SK-N-MC (cell line): Measurements from ENCODE around the gene SCYGR1.
"Not testable (repeated sequence)": the region's sequence is repeated elsewhere in the genome, so short reads cannot be mapped to it uniquely, and the experiment has no call there.

Source experiments
- DNase-seq: peaks from one replicate; pipeline ENCODE4 v3.0.0-alpha.2; 2011; ENCODE audit warnings: low read depth, low spot score
- H3K27ac ChIP-seq: fragments of 200-600 bp; sonication (generic); 2 replicates; pipeline ENCODE4 v1.5.1; 2016; ENCODE audit warnings: mixed run types
- H3K36me3 ChIP-seq: fragments of 200-600 bp; sonication (generic); 2 replicates; pipeline ENCODE4 v1.6.1; 2017; ENCODE audit warnings: antibody characterized with exemption, low read length, mixed read lengths; ENCODE audit not compliant: insufficient read depth
- H3K4me3 ChIP-seq: fragments of 200-600 bp; sonication (generic); 2 replicates; pipeline ENCODE4 v1.5.1; 2016
- H3K9ac ChIP-seq: fragments of 200-600 bp; sonication (generic); 2 replicates; pipeline ENCODE4 v1.8.0; 2017; ENCODE audit warnings: mixed run types, mixed read lengths; ENCODE audit not compliant: insufficient read length
- H3K9me3 ChIP-seq: fragments of 200-600 bp; sonication (generic); 2 replicates; pipeline ENCODE4 v1.6.1; 2017; ENCODE audit warnings: low read depth, mild to moderate bottlenecking, antibody characterized with exemption, low read length, moderate library complexity, mixed read lengths
- EZH2 ChIP-seq: fragments of 200-600 bp; sonication (generic); IDR thresholded peaks from one replicate; pipeline ENCODE4 v1.6.1; 2017; ENCODE audit warnings: antibody characterized with exemption
- FOXP2 ChIP-seq: optimal IDR thresholded peaks from 2 replicates; pipeline ENCODE3; 2011; ENCODE audit warnings: mild to moderate bottlenecking, moderate library complexity; ENCODE audit not compliant: insufficient read depth; ENCODE audit errors: extremely low read length, control extremely low read depth
- POLR2AphosphoS5 ChIP-seq: IDR thresholded peaks from 2 replicates; pipeline ENCODE4 v1.6.1; 2012; ENCODE audit warnings: mild to moderate bottlenecking, low read depth, low read length, borderline replicate concordance

Gene SCYGR1, protein sequence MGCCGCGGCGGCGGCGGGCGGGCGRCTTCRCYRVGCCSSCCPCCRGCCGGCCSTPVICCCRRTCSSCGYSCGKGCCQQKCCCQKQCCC

DNA sequence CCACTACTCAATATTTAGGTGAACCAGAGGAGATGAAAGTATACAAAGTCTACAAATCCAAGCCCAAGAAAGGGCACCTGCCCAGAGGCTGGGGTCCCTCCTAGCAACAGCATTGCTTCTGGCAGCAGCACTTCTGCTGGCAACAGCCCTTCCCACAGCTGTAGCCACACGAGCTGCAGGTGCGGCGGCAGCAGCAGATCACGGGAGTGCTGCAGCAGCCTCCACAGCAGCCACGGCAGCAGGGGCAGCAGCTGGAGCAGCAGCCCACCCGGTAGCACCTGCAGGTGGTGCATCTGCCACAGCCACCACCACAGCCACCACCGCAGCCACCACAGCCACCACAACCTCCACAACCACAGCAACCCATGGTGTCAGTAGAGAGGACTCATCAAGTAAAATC is at the start of gene SCYGR1:
Gene SCYGR1, minus strand, starts transcription at position 367 of the 400 bp plus-strand sequence. Its CDS starts 0 bp downstream, at position 367.
- not testable (repeated sequence) for H3K9ac ChIP-seq

DNA sequence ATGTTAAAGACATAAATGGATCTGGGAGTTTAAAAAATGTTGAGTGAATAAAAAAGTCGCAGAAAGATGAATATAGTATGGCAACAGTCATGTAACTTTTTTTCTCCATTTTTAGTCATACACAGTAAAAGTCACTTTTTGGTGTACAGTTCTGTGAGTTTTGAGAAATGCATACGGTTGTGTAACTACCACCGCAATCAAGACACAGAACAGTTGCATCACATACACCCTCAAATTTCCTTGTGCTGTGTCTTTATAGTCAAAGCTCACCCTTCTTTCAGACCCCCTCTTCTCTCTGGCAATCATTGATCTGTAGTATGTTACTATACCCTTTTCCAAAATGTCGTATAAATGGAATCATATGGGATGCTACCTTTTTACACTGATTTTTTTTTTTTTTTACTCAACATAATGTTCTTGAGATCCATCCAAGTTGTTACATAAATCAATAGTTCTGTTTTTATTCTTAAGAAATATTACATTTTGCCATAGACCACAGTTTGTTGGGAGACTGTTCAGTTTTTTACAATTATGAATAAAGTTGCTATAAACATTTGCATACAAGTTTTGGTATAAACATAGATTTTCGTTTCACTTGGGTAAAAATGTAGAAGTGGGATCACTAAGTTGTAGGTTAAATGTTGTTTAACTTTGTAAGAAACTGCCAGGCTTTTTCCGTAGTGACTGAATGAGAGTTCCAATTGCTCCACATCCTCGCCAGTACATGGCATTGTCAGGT is 48.9 kb upstream of the SCYGR1 start:
- no peak overlapping the region for H3K9ac ChIP-seq
- TF ChIP-seq EZH2 (no peak), POLR2AphosphoS5 (no peak), FOXP2 (no peak)
- H3K27ac ChIP-seq: no peak overlapping the region
- no peak for DNase-seq
- no peak overlapping the region for H3K4me3 ChIP-seq
- no peaks in the 10 kb centered on the region for H3K36me3 ChIP-seq
- no peaks in the 10 kb centered on the region for H3K9me3 ChIP-seq

More for the DNA sequence above, at the start of gene SCYGR1:
- not testable (repeated sequence) for H3K36me3 ChIP-seq, DNase-seq, H3K4me3 ChIP-seq, H3K27ac ChIP-seq, H3K9me3 ChIP-seq

DNA sequence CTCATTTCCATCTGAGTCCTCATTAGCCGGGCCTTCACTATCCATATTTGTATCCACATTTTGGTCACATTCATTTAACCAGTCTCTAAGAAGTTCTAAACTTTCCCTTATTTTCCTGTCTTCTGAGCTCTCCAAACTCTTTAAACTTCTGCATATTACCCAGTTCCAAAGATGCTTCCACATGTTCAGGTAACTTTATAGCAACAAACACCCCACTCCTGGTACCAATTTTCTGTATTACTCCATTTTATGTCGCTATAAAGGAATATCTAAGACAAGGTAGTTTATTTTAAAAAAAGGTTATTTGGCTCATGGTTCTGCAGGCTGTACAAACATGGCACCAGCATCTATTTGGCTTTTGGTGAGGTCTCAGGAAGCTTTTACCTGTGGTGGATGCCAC is 45.4 kb upstream of the SCYGR1 start:
- Histone ChIP-seq H3K4me3 (no peak overlapping the region), H3K36me3 (no peaks in the 10 kb centered on the region), H3K27ac (no peak overlapping the region), H3K9ac (no peak overlapping the region), H3K9me3 (no peaks in the 10 kb centered on the region)
- no peak for TF ChIP-seq POLR2AphosphoS5
- TF ChIP-seq FOXP2: no peak
- DNase-seq: no peak

DNA sequence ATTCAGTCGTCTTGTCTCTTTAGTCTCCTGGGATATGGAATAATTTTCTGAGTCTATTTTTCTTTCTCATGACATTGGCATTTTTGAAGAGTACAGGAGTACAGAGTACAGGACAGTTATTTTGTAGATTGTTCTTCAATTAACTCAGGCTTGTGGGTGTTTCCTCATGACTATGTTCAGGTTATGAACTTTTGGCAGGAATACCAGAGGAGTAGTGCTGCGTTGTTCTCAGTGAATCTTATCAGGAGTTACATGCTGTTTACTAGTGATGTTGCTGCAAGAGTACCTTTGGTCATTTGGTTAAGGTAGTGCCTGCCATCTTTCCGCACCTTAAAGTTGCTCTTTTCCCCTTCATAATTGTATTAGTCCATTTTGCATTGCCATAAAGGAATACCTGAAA is 42.9 kb upstream of the SCYGR1 start:
- no peak for DNase-seq
- no peaks in the 10 kb centered on the region for H3K9me3 ChIP-seq
- H3K36me3 ChIP-seq: no peaks in the 10 kb centered on the region
- TF ChIP-seq FOXP2: no peak
- no peak for TF ChIP-seq EZH2
- no peak for TF ChIP-seq POLR2AphosphoS5
- no peak overlapping the region for H3K4me3 ChIP-seq
- no peak overlapping the region for H3K27ac ChIP-seq
- H3K9ac ChIP-seq: no peak overlapping the region

DNA sequence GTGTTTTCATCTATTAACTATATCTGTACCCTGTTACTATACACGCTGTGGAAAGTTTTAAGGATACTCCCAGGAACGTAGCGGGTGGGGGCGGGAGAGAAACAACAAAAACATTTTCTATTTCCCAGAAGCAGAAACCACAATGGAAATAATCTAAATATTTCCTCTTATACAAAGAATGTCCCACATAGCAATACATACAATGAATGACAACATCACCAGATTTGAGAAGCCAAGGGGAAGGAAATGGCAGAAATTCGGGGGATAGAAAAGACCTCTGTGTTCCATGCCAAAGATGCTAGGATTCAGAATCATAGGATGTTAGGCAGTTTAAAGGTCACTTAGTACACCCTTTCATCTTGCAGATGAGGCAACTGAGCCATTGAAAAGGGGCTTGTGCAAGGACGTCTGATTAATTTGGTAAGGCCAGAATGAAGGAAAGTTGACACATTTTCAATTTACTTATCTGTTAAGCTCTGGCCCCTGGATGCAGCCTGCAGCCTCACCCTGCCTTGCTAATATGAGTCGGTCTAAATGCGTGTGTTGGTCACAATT is 41.1 kb upstream of the SCYGR1 start:
- Histone ChIP-seq H3K4me3 (no peak overlapping the region), H3K27ac (no peak overlapping the region), H3K9me3 (no peaks in the 10 kb centered on the region), H3K9ac (no peak overlapping the region), H3K36me3 (no peaks in the 10 kb centered on the region)
- no peak for TF ChIP-seq EZH2
- no peak for TF ChIP-seq POLR2AphosphoS5
- TF ChIP-seq FOXP2: no peak
- no peak for DNase-seq

DNA sequence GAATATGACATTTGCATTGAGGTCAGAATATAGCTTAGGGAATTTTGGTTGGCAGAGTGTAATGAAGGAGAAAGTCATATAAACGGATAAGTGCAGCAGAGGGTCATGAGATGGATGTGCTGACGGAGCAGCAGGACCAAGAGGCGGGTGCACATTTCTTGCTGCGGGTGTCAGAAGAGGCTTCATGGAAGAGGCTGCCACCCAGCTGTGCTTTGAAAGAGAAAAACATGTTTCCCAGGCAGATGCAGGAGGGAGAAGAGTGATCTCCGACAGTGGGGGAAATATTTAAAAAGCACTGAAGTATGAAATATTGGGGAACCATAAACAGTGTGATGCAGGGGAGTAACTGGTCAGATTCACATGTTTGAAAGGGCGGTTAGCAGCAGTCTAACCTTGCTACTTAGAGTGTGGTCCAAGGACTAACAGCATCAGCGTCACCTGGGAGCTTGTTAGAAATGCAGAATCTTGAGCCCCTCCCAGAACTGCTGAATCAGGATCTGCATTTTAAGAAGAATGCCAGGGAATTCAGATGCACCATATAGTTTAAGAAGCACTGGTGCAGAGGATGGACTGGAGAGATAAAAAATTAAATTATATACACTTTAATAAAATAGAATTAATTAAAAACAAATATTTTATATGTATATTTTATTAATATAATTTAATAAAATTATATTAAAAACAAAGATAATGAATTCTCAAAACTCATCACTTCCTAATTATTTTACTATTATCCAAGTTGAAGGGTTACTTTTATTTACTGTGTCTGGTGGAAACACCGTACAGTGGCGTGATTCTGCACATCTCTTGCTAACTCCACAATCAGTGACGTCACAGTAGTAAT is 36.1 kb upstream of the SCYGR1 start:
- Histone ChIP-seq H3K36me3 (no peaks in the 10 kb centered on the region), H3K4me3 (no peak overlapping the region), H3K9ac (no peak overlapping the region), H3K9me3 (no peaks in the 10 kb centered on the region), H3K27ac (no peak overlapping the region)
- TF ChIP-seq FOXP2: no peak
- no peak for TF ChIP-seq POLR2AphosphoS5
- no peak for TF ChIP-seq EZH2
- DNase-seq: no peak

DNA sequence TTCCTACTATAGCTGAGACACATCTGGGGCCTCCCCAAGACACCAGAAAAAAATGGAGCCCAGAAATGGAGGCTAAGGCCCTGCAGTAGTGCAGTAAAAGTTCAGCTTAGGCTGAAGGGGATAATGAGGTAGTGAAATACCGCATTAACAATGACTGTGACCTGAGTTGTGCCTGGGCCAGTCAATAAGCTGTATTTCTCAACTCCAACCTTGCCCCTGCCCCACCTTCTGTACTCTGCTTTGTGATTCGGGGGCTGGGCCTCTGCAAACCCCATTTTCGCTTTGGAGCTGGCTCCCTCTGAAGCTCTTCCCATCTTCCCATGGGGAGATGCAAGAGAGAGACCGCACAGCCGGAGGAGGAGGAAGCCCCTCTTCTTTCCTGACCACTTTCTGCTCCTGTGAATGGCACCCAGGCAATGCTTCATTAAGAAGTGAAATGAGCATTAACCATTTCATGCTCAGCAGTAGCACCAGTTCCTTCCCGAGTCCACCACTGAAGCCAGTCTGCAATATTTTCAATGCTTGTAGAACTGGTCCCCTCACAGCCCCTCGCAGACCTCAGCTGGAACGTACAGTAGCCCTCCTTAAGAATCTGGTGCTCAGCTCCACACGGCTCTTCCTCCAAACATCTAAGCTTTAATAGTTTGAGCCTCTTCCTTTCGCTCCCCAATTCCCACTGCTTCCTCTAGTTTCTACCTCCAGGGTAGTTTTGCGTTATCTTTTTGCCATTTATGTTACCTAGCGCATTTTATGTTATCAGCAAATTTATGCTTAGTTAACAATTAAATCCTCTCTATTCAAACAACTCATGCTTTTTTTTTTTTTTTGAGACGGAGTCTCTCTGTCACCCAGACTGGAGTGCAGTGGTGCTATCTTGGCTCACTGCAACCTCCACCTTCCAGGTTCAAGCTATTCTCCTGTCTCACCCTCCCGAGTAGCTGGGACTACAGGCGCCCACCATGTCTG is 32.6 kb upstream of the SCYGR1 start:
- DNase-seq: no peak
- Histone ChIP-seq H3K4me3 (no peak overlapping the region), H3K36me3 (no peaks in the 10 kb centered on the region), H3K27ac (no peak overlapping the region), H3K9me3 (no peaks in the 10 kb centered on the region), H3K9ac (no peak overlapping the region)
- TF ChIP-seq FOXP2 (no peak), EZH2 (no peak), POLR2AphosphoS5 (no peak)
